Neutrophil (primary cell): Measurements from ENCODE around the gene FAM13C.

Source experiments
- H3K27ac ChIP-seq: fragments of 200-600 bp; sonication (generic); 2 replicates; pipeline ENCODE4 v1.5.1; 2016; ENCODE audit warnings: mild to moderate bottlenecking, moderate library complexity
- H3K27me3 ChIP-seq: fragments of 200-600 bp; sonication (generic); 2 replicates; pipeline ENCODE4 v1.6.0; 2016; ENCODE audit warnings: mild to moderate bottlenecking
- H3K36me3 ChIP-seq: fragments of 200-600 bp; sonication (generic); 2 replicates; pipeline ENCODE4 v1.5.1; 2017
- H3K4me1 ChIP-seq, 2 experiments: fragments of 200-600 bp in 1 of 2; sonication (generic) in 1 of 2; 1 replicate in 1 of 2; 2 replicates in 1 of 2; pipeline versions ENCODE4 v1.5.1 to v1.6.1; 2013 to 2016; ENCODE audit warnings: low read depth in 1 of 2, low read length in 1 of 2, mild to moderate bottlenecking in 1 of 2, moderate library complexity in 1 of 2; ENCODE audit not compliant: control insufficient read depth in 1 of 2, insufficient read depth in 1 of 2
- H3K4me3 ChIP-seq, 2 experiments: fragments of 200-600 bp in 1 of 2; sonication (generic) in 1 of 2; 1 replicate in 1 of 2; 2 replicates in 1 of 2; pipeline ENCODE4 v1.5.1; 2013 to 2016; ENCODE audit warnings: low read depth in 1 of 2, low read length in 1 of 2, mild to moderate bottlenecking in 1 of 2, moderate library complexity in 1 of 2
- H3K9me3 ChIP-seq: fragments of 200-600 bp; sonication (generic); 2 replicates; pipeline ENCODE4 v1.5.1; 2016
- TF ChIP-seq, protein P1 (sequence below): fragments of 200-600 bp; sonication (generic); IDR thresholded peaks from 2 replicates; pipeline ENCODE4 v1.5.1; 2016; ENCODE audit warnings: antibody characterized with exemption

FAM13C gene

DNA sequence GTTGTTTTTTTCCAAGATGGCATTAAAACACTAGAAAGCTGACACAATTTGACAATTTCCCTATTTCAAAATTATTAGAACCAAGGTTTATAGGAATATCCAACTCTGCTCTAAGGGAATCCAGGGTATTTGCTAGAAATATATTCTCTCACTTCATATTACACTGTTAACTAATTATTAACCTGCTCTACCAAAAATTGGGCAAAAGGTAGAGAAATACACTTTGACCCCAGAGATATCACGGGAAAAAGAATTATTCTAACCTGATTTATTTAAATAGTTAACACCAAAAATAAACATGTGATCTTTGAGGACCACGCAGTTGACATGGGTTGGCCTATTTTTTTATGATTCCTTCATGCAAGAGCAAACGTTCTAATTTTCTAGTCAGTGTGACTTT, 21.6 kb upstream of the FAM13C start:
- H3K27ac ChIP-seq: no peak overlapping the region
- TF ChIP-seq, protein P1, sequence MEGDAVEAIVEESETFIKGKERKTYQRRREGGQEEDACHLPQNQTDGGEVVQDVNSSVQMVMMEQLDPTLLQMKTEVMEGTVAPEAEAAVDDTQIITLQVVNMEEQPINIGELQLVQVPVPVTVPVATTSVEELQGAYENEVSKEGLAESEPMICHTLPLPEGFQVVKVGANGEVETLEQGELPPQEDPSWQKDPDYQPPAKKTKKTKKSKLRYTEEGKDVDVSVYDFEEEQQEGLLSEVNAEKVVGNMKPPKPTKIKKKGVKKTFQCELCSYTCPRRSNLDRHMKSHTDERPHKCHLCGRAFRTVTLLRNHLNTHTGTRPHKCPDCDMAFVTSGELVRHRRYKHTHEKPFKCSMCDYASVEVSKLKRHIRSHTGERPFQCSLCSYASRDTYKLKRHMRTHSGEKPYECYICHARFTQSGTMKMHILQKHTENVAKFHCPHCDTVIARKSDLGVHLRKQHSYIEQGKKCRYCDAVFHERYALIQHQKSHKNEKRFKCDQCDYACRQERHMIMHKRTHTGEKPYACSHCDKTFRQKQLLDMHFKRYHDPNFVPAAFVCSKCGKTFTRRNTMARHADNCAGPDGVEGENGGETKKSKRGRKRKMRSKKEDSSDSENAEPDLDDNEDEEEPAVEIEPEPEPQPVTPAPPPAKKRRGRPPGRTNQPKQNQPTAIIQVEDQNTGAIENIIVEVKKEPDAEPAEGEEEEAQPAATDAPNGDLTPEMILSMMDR: no peak
- no peak overlapping the region for H3K4me3 ChIP-seq

DNA sequence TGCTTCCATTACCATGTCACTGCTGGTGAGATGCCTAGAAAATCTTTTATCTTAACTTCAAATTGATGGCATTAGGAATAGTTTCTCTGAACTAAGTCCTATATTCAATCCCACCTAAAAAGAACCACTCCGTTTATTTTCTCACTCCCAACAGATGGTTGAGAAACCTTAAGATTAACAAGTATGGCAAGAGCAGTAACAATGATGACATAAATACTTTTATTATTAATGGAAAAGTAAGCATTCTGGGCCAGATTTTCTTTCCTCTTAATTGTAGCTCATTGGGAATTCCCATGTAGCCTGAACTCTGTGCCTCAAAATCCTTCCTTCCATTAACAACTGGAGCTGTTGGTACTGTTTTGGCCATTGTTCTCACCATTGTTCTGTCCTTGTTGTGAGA, 21.1 kb upstream of the FAM13C start:
- Histone ChIP-seq H3K27me3 (no peaks in the 10 kb centered on the region), H3K36me3 (no peaks in the 10 kb centered on the region), H3K4me3 (no peak overlapping the region), H3K27ac (no peak overlapping the region), H3K4me1 (no peaks in the 10 kb centered on the region), H3K9me3 (no peaks in the 10 kb centered on the region)
- TF ChIP-seq, protein P1: no peak

More for the DNA sequence above, 21.6 kb upstream of the FAM13C start:
- H3K27me3 ChIP-seq: no peaks in the 10 kb centered on the region
- H3K9me3 ChIP-seq: no peaks in the 10 kb centered on the region
- no peaks in the 10 kb centered on the region for H3K36me3 ChIP-seq
- H3K4me1 ChIP-seq: no peaks in the 10 kb centered on the region

DNA sequence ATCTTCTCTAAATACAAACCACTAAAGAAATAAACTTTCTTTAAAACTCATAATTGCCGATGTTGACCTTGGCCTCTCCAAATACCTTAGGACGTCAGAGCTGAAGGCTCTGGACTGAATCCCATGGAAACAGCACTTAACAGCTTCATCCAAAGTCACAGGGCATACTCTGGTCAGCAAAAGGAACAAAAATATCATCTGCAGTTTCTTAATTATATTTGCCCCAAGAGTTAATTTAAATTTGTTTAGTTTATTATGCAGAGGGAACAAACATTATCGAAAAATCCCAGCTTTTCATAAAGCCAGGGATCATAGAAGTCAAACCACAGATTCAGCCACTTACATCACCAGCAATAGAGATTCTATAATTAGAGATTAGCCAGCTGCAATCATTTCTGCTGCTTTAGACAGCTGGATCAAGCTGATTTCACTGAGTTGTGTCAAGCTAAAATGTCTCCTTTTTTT, 20.5 kb upstream of the FAM13C start:
- H3K27ac ChIP-seq: no peak overlapping the region
- H3K27me3 ChIP-seq: no peaks in the 10 kb centered on the region
- H3K9me3 ChIP-seq: no peaks in the 10 kb centered on the region
- no peaks in the 10 kb centered on the region for H3K36me3 ChIP-seq
- no peak overlapping the region for H3K4me3 ChIP-seq
- TF ChIP-seq, protein P1: no peak
- H3K4me1 ChIP-seq: no peaks in the 10 kb centered on the region

DNA sequence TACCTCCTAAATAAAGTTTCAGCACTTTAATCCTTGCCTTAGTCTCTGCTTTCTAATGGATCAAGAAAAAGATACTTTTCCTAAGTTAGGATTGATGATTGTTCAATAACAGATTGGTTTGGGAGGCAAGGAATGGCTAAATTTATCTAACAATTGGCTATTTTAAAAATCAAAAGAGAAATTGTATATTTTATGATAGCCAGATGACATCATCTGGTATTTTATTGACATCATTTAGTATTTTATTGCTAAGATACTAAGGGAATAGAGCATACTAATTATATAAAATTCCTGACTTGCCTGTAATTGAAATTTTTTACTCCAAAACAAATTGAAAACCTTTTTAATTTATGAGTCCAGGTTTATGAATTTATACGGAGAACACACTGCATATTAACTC, 19.3 kb upstream of the FAM13C start:
- H3K4me3 ChIP-seq: no peak overlapping the region
- no peaks in the 10 kb centered on the region for H3K4me1 ChIP-seq
- no peaks in the 10 kb centered on the region for H3K27me3 ChIP-seq
- TF ChIP-seq, protein P1: no peak
- H3K9me3 ChIP-seq: no peaks in the 10 kb centered on the region
- no peaks in the 10 kb centered on the region for H3K36me3 ChIP-seq
- no peak overlapping the region for H3K27ac ChIP-seq

DNA sequence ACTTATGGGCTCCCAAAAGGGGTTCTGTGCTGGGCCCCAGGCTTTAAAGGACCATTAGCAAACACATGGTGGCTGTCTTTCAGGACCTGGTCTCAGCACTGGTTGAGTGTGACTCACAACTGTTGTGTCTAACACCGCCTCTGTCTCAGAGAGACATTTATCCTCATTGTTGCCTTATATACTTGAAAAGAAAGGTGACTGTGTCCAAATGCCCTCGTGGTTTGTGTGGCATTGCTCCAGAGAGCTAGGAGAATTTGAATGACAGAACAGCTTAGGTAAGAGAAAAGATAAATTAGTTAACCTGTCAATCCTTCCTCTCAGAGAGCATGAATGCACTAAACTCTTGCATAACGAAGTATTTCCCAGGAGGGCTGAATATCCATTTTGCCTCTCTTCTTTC, 14.5 kb upstream of the FAM13C start:
- no peaks in the 10 kb centered on the region for H3K27me3 ChIP-seq
- H3K4me3 ChIP-seq: no peak overlapping the region

More for the DNA sequence above, 14.5 kb upstream of the FAM13C start:
- Histone ChIP-seq H3K9me3 (no peaks in the 10 kb centered on the region), H3K4me1 (no peaks in the 10 kb centered on the region), H3K27ac (no peak overlapping the region), H3K36me3 (no peaks in the 10 kb centered on the region)
- TF ChIP-seq, protein P1: no peak
